ENCODE data around the gene NF1. TPM values are rescaled to one million over a fixed set of nuclear protein-coding genes. Genes with fewer than 3 reads are reported as not detected.

The NF1 gene
- total and polyA plus RNA-seq, 2 of the 13 experiments (the other 11 are each of a cell fraction or from before 2014, with no cell fraction given) = 21.5 to 26.5 TPM

GRCh38 chr17:31387438-31387837 lies 292.7 kb downstream of the NF1 start:
- ATAC-seq (no peak), FAIRE-seq (no peak), DNase-seq (ENCODE audit: low spot score) (no peak)
- no peaks in the 10 kb centered on the region for H4K20me1 ChIP-seq (ENCODE audit: insufficient read depth, low read length)
- no peak overlapping the region for H3K4me2 ChIP-seq (ENCODE audit: low read depth, low read length)
- no peaks in the 10 kb centered on the region for H3K9me3 ChIP-seq (ENCODE audit: low read length)
- peaks cover 6 to 22% of the 10 kb centered on the region in 2 experiments for H3K27me3 ChIP-seq (ENCODE audit: control insufficient read depth in 1 of 2, insufficient read depth in 2 of 2, low read length in 2 of 2)
- BruUV-seq (replicated peaks) = no TSS peak
- no peaks in the 10 kb centered on the region for H3K79me2 ChIP-seq (ENCODE audit: insufficient read depth, low read length)
- no peak overlapping the region for H3K27ac ChIP-seq (ENCODE audit: extremely low read length, insufficient read depth, low read length)
- H3K4me1 ChIP-seq (ENCODE audit: insufficient read depth, low read length) = no peaks in the 10 kb centered on the region
- POLR2A ChIA-PET = no interaction called here
- in situ Hi-C loops (cut with HindIII; ENCODE audit: extremely low pct_ligation_motif_present, low pct_unique_long_range_greater_than_20kb) (no loop called here), intact Hi-C loops (cut with micrococcal nuclease; ENCODE audit: unreplicated experiment) (no loop called here)
- H3K4me3 ChIP-seq (replicated peaks in 1 of 3; ENCODE audit: insufficient read depth in 1 of 3, low read depth in 2 of 3, low read length in 3 of 3) = no peak overlapping the region
- CTCF ChIA-PET (ENCODE audit: low intra/inter-chr PET ratio, low total read pairs) = no interaction called here
- no peak overlapping the region for H2AFZ ChIP-seq (ENCODE audit: low read length)
- no peak overlapping the region for H3K9ac ChIP-seq (ENCODE audit: insufficient read depth, low read depth, low read length)
- H3K36me3 ChIP-seq (replicated peaks in 1 of 2; ENCODE audit: control insufficient read depth in 1 of 2, insufficient read depth in 2 of 2, low read length in 2 of 2) = no peaks in the 10 kb centered on the region
- WGBS (ENCODE audit: low lambda C conversion rate) = 48% methylated on average over 8 of the region's 12 CpGs
- TF ChIP-seq RFX3 (CRISPR knock-in tag; IDR thresholded peaks at IDR 0.05) (no peak), SRSF1 (optimal IDR thresholded peaks at IDR 0.05; ENCODE audit: low read depth, low read length) (no peak), FOXA1 (IDR thresholded peaks at IDR 0.05) (no peak), FOXA1 (CRISPR knock-in tag; IDR thresholded peaks at IDR 0.05) (no peak), NFIB (CRISPR knock-in tag; IDR thresholded peaks at IDR 0.05; ENCODE audit: borderline replicate concordance) (no peak), ZNF652 (CRISPR knock-in tag; IDR thresholded peaks at IDR 0.05; ENCODE audit: borderline replicate concordance, low read depth) (no peak), KDM1A (CRISPR knock-in tag; IDR thresholded peaks at IDR 0.05) (no peak), ZBTB21 (CRISPR knock-in tag; IDR thresholded peaks at IDR 0.05) (no peak), BORCS8-MEF2B (CRISPR knock-in tag; IDR thresholded peaks at IDR 0.05) (no peak), MBD4 (IDR thresholded peaks at IDR 0.05; ENCODE audit: borderline replicate concordance, low read length) (no peak), BRCA1 (CRISPR knock-in tag; IDR thresholded peaks at IDR 0.05) (no peak), ZSCAN25 (CRISPR knock-in tag; IDR thresholded peaks at IDR 0.05) (no peak), ZNF772 (CRISPR knock-in tag; IDR thresholded peaks at IDR 0.05) (no peak), ZNF687 (CRISPR knock-in tag; IDR thresholded peaks at IDR 0.05) (no peak)
